COLO668 (cell line): Measurements from ENCODE around the gene FNDC3A.
"Not testable (repeated sequence)": the region's sequence is repeated elsewhere in the genome, so short reads cannot be mapped to it uniquely, and the experiment has no call there.

Source experiments
- DNase-seq: peaks from one replicate; lab custom pipeline; 2025; ENCODE audit not compliant: unreplicated experiment; lab: John Stamatoyannopoulos, UW

Gene FNDC3A

DNA sequence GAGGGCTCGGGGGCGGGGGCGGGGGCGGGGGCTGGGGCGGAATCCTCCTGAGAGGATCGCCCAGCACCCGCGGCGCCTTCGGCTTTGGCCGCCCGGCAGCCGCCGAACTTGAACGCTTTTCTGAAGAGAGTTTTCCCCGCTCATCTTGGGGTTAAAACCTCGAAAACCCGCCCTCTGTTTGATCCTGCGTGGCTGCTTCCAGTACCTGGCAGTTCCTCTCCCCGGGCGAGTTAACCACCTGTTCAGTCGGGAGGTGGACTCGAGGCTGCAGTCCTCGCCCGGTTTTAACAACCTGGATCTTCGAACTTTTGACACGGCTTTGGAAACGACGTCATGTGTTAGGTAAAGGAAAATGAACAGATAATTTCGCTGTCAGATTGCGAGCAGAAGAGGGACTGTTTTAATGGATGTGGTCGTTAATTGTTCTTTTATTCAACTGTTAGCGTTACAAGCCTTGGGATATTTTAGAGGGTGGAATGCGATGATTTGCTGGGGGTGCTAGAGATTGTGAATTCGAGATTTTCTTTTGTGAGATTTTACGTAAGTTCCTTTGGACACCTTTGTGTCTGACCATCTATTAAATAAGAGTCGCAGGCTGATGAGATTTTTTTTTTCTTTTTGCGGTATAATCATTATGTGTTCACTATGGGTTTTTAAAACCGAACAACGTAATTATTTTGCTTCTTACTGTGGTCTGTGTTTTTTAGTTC lies 1.0 kb downstream of the FNDC3A start:
- no peak for DNase-seq

DNA sequence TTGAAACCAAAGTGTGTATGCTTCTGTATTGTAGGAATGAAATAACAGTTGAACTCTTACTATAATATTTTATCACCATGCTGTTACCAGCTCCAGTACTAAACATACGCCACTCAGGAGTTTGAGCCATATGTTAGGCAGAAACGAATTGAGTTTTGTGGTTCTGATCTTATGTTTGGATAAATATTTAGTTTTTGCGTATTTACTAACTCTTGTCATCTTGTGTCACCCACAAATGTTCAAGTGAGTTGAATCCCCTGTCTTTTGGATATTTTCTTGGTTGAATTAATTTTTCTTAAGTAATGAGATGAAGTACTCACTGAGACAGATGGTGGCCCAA lies 1.5 kb downstream of the FNDC3A start:
- DNase-seq, result no peak

DNA sequence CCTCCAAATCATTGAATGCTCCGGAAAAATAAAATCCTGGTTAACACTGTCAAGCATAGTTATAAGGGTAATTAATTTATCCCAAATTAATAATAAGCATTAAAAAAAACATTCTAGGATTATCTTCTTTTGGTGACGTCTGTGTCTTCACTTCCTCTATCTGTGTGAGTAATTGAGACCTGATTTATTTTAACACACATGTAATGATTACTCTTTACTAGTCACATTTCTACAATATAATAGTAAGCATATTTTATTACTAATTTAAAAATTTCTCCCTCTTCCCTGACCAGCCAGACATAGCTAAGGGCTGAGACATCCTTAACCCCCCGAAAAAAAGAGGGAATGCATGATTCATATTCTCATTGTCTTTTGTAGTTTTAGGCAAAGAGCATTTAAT lies 2.3 kb downstream of the FNDC3A start:
- DNase-seq, result no peak

DNA sequence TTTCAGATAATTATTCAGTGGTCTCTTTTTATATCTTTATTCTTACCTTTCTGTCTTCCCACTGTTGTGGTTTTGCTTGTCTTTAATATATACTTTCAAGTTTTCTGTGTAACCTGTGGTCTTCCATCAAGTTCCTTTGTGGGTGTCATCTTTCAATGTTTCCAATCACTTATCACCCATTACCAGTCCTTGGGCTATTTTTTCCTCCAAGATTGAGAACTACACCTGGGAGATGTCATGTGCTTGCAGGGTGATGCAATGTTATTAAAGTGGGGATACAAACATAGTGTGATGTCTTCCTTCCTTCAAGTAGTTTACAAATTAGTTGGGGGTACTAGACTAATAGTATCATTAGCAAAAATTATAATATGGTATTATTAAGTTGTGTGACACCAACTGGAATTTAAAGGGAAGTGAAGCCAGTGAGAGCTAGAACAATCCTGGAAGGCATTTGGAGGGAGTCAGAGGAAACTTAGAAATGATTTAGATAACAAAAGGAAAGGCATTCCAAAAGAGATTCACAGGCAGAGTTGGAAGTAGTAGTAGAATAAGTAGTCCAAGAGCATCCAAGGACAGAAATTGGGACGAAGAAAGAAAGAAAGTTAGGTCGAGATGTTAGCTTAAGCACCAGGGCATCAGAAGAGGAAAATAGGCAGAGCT lies 3.4 kb downstream of the FNDC3A start:
- no peak for DNase-seq

DNA sequence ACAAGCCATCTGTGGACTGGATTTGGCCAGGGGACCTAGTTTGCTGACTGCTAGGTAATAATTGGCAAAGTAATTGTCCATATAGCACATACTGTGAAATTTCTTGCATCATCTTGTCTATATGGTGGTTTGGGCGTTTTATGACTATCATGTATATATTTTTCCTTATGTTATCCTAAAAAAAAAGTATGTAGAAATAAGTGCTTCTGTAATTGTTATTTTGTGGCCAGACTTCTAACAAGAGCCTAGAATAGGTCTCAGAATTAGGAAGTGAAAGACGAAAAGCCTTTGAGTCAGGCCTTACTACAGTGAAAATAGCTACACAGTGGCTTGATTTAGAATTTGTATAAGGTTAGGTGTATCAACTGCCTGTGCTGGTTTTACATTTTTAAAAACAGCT lies 4.2 kb downstream of the FNDC3A start:
- DNase-seq, result no peak

DNA sequence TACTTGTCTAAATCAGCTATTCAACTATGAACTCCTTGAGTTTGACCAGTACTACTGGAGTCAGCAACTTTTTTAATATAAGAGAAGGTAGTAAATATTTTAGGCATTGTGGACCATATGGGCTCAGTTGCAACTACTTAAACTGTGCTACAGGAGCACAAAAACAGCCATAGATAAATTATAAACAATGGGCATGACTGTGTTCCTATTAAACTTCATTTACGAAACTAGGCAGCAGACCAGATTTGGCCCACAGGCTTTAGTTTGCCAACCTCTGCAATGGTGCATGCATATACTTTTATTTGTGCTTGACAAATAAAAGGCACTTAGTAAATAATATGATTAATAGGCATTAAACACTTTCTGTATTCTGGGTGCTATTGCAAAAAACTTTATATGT lies 7.6 kb downstream of the FNDC3A start:
- DNase-seq, result no peak

DNA sequence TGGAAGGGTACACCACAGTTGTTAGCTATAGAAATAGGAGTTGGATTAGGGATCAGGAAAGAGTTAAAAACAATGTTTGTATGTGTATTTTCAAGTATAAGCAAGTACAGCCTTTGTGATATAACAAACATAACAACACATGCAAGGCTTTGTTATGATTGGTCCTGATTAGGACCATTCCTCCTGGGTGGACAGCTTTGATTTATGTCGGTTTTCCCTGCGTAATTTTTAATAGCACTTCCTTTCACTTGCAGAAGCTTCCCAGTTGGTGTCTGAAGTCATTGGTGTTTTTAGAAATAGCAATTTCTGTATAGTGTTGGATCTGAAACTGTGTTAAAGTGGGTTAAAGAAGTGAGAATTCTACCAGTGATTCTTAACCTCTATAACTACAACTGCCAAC lies 10.0 kb downstream of the FNDC3A start:
- no peak for DNase-seq

DNA sequence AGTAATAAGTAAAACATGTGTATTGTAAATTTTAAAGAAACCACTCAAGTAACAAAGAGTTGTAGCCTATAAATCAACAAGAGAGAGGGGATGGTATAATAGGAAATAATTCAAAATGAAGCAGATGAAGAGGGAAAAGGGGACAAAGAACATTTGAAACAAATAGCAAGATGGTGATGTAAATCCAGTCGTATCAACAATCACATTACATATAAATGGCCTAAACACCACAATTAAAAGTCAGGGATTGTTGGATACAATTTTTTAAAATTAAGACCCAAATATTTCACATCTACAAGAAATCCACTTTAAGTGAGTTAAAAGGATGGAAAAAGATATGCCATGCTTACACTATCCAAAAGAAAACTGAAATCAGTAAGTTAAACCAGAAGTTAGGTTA lies 15.2 kb downstream of the FNDC3A start:
- DNase-seq, result no peak

DNA sequence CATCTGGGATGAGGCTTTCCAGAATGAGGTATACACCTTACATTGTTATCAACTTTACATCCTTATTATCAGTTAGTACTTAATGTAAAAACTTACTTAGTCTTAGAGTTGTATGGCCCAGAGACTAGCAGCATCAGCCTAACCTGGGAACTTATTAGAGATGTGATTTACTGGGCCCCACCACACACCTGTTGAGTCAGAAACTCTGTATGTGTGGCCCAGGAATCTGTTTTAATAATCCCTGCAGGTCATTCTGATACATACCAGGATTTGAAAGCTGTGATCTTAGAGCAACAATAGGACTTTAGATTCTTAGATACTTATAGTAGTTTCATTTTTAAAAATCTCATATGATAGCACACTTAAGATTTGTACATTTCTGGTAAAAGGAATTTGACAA lies 17.4 kb downstream of the FNDC3A start:
- DNase-seq, result no peak

DNA sequence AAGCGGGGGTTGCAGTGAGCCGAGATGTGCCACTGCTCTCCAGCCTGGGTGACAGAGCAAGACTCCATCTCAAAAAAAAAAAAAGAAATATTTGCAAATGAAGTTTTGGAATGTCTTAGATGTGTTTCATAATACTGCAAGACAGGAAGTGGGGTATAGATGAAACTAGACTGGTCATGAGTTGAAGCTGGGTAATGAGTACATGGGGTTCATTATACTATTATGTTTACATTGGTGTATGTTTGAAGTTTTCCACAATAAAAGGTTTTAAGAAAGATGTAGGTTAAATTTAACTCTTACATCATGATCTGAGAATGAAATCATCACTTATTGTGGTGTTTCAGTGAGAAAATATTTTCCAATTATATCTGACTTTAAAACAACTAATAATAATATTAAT lies 19.0 kb downstream of the FNDC3A start:
- no peak for DNase-seq

DNA sequence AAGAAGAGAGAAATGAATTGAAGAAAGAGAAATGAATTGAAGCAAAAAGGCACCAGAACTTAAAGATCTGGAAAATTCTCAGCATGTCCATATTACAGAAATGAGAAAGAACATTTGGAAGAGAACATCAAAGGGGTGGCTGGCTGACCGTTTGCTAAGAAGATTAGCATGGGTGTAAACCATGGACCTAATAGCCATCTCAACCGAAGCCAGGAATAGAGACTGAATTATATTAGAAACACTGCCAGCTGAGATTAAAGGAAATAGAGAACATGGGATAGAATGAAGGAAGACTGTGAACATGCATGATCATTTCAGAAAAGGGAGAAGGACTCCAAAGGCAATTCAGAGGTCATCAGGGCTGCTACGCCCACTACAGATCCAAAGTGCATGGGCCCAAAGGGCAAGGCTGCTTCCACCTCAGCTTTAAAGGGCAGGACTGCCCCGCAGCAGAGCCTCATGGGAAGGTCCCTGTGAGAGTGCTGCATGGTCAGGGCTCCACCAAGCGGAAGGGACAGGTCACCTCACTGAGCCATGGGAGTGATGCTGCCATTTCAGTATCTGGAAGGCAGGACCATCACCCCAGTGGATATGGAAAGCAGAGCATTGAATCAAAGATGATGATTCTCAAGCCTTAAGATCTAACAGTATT lies 23.1 kb downstream of the FNDC3A start:
- DNase-seq, result no peak

DNA sequence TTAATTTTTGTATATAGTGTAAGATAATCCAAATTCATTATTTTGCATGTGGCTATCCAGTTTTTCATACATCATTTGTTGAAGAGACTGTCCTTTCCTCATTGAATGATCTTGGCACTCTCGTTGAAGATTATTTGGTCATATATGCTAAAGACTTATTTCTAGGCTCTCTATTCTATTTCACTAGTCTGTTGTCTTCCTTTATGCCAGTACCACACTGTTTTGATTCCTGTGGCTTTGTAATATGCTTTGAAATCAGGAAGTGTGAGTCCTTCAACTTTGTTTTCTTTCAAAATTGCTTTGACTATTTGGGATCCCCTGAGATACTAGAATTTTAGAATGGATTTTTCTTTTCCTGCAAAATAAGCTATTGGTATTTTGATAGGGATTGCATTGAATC lies 24.5 kb downstream of the FNDC3A start:
- no peak for DNase-seq

DNA sequence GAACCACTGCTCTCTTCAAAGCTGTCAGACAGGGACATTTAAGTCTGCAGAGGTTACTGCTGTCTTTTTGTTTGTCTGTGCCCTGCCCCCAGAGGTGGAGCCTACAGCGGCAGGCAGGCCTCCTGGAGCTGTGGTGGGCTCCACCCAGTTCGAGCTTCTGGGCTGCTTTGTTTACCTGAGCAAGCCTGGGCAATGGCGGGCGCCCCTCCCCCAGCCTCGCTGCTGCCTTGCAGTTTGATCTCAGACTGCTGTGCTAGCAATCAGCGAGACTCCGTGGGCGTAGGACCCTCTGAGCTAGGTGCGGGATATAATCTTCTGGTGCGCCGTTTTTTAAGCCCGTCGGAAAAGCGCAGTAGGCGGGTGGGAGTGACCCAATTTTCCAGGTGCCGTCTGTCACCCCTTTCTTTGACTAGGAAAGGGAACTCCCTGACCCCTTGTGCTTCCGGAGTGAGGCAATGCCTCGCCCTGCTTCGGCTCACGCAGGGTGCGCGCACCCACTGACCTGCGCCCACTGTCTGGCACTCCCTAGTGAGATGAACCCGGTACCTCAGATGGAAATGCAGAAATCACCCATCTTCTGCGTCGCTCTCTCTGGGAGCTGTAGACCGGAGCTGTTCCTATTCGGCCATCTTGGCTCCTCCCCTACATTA lies 43.4 kb downstream of the FNDC3A start:
- DNase-seq, result not testable (repeated sequence)

DNA sequence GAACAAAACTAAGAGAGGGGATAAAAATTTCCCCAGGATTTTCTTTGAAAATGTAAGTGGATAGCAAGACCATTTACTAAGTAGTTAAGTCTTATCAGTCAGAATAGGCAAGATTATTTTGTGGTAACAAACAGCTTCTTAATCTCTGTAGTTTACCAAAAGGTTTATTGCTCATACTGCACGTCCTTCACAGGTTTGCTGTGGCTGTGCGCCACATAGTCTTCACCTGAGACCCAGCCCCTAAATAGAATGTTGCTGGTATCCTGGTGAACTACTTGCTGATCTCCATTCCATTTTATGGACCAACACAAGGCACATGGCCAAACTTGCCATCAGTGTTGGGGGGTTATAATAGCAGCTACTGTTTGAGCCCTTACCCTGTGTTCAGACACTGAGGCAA lies 44.6 kb downstream of the FNDC3A start:
- no peak for DNase-seq

DNA sequence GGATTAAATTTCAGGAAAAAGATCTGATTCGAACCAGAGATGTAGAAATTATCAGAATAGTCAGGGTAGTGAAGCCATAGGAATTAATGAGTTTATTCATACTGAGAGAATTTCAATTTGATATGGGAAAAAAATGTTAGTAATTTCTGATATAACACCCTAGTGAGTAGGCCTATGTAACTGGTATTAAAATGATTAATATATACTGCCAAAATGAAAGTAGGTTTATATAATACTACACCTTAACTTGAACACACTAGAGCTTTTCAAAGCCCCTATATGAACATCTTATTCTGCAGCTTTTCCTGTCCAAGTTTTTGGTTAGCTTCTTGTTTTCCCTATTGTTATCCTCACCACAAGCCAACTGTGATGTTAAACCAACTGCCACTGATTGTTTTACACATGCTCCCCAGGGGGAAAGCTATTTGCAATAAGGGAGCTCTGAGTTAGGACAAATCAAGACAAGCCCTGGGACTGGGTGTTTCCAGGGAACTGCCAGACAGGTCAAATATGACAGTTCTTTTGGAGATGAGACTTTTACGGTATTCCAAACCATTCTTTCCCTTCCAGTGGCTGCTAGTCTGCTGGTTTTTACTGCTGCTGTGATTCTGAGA lies 45.3 kb downstream of the FNDC3A start:
- DNase-seq, result no peak

DNA sequence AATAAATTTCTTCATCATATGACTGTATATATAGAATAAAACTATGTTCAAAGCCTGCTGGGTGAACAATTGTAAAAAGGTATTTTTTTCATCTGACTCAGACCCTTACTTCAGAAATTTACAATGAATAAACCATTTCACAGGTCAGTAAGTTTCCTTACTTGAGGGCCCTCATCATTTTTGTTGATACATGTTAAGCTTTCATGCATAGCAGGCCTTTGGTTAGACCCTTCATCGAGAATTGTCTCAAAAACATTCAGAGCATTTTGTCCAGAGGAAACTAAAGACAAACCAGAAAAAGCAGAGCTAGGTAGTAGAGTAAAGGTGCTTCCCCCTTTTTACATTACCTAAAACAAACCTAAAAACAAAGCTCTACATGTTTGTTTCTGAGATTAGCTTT lies 46.2 kb downstream of the FNDC3A start:
- no peak for DNase-seq

DNA sequence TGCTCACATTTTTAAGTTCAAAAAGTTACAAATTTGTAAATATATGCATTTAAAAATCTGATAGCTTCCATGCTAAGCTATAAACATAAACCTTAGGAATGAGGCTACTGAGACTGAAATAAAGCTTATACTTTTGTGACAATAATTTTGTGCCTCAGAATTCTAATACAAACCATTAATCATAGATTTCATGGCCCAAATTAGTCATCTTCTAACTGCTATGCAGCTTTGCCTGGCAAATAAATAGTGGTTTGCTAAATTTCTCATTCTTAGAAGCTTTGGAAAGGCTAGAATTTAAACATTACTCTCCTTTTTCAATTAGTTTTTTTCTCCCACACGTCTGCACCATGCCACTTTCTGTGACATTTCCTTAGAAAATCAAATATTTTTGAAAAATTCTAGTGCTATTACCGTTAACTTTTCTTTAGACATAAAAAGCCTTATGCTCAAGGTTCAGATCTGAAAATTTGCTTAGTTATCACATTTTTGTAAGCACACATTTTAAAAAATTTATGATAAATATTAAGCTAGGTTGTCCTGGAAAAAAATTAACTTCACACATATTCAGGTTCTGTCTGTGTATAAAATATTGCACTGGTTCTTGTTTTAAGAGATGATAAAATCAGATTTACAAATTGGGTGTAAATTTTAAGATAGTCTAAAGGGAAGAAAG lies 46.9 kb downstream of the FNDC3A start:
- no peak for DNase-seq

DNA sequence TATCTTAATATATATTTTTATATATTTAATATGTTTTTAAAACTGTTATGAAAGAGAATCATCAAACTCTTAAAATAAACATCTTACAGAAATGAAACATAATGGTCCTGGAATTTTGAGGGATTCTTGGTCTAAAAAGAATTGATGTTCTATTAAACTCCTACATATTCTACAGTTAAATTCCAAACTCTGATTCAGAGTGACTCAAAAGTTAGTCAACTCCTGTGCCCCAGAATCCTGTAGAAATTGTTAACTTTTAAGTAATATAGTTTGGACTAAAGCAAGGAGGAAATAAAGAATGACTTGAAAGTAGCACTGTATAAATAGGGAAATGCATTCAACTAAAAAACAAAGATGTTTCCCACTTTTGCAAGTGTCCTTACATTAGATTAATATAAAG lies 47.7 kb downstream of the FNDC3A start:
- DNase-seq, result no peak

DNA sequence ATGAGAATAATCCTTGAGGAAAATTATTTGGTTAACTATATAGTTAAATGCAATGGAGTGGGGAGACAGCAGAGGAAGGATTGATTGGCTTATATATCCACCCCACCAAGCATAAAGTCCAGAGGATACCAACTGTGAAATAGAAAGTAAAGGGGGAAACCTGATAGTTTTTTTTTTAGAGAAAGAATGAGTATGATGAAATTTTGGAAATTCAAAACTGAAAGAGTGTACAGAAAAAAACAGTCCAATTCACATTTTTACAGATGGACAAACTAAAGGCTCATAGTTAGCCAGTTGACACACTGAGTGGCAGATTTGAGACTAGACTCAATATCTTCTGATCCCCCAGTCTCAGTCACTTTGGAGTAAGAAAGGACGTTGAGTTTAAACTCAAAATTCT lies 51.1 kb downstream of the FNDC3A start:
- DNase-seq, result no peak

DNA sequence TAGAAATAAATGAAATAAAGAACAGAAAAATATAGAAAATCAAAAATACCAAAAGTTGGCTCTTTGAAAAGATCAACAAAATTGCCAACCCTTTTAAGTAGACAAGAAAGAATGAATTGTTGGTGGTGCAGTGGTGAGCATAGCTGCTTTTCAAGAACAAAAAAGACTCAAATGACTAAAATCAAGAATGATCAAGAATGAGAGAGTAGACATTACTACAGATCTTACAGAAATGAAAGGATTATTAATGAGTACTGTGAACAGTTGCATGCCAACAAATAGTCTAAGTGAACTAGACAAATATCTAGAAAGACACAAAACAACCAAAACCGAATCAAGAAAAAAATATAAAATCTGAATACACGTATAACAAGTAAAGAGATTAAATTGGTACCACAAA lies 53.9 kb downstream of the FNDC3A start:
- no peak for DNase-seq

DNA sequence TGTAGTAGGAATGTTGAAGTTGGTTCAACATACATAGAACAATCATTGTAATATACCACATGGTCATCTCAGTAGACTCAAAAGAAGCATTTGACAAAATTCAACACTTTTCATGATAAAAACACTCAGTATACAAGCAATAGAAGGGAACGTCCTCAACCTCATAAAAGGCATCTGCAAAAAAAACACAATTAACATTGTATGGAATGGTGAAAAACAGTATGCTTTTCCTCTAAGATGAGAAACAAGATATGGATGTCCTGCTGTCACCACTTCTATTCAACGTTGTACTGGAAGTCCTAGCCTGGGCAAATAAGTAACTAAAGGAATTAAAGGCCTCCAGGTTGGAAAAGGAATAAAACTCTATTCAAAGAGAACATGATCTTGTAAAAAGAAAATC lies 54.5 kb downstream of the FNDC3A start:
- no peak for DNase-seq
